Measurements from ENCODE around the gene ORMDL2.
A peak's percentile ranks its signal among the peaks of the same experiment; 100 is the strongest.
"Not testable (repeated sequence)": the region's sequence is repeated elsewhere in the genome, so short reads cannot be mapped to it uniquely, and the experiment has no call there.

ORMDL2 gene

GRCh38 chr12:55831447-55831815 lies 13.6 kb downstream of the ORMDL2 start:
- Histone ChIP-seq H2AFZ (ENCODE audit: low read depth, low read length) (no peak overlapping the region), H3K36me3 (ENCODE audit: insufficient read depth, low read length) (peaks cover 12% of the 10 kb centered on the region), H3K27me3 (ENCODE audit: insufficient read depth, low read length) (no peaks in the 10 kb centered on the region), H3K4me1 (ENCODE audit: insufficient read depth, low read length) (peaks cover 29% of the 10 kb centered on the region), H3K9me3 (ENCODE audit: low read length) (no peaks in the 10 kb centered on the region), H3K4me3 (ENCODE audit: low read length) (peak overlapping the region; percentile 76)

GRCh38 chr12:55833056-55833455 lies 15.2 kb downstream of the ORMDL2 start:
- peaks cover 3% of the 10 kb centered on the region for H3K36me3 ChIP-seq (ENCODE audit: insufficient read depth, low read length)
- H3K9me3 ChIP-seq (ENCODE audit: low read length), result no peaks in the 10 kb centered on the region

GRCh38 chr12:55834400-55834799 lies 16.6 kb downstream of the ORMDL2 start:
- not testable (repeated sequence) for H2AFZ ChIP-seq (ENCODE audit: low read depth, low read length); H3K9me3 ChIP-seq (ENCODE audit: low read length); H3K36me3 ChIP-seq (ENCODE audit: insufficient read depth, low read length); H3K27me3 ChIP-seq (ENCODE audit: insufficient read depth, low read length); H3K4me3 ChIP-seq (ENCODE audit: low read length)
- peaks cover 18% of the 10 kb centered on the region for H3K4me1 ChIP-seq (ENCODE audit: insufficient read depth, low read length)

More at GRCh38 chr12:55833056-55833455, 15.2 kb downstream of the ORMDL2 start:
- Histone ChIP-seq H3K4me3 (ENCODE audit: low read length) (no peak overlapping the region), H3K4me1 (ENCODE audit: insufficient read depth, low read length) (peaks cover 22% of the 10 kb centered on the region), H2AFZ (ENCODE audit: low read depth, low read length) (no peak overlapping the region), H3K27me3 (ENCODE audit: insufficient read depth, low read length) (no peaks in the 10 kb centered on the region)

GRCh38 chr12:55838361-55838760 lies 20.5 kb downstream of the ORMDL2 start:
- Histone ChIP-seq H3K9me3 (ENCODE audit: low read length) (no peaks in the 10 kb centered on the region), H3K27me3 (ENCODE audit: insufficient read depth, low read length) (peaks cover 6% of the 10 kb centered on the region), H2AFZ (ENCODE audit: low read depth, low read length) (no peak overlapping the region), H3K4me3 (ENCODE audit: low read length) (no peak overlapping the region), H3K4me1 (ENCODE audit: insufficient read depth, low read length) (peaks cover 11% of the 10 kb centered on the region), H3K36me3 (ENCODE audit: insufficient read depth, low read length) (no peaks in the 10 kb centered on the region)

- no peak overlapping the region for H3K4me3 ChIP-seq (ENCODE audit: low read length)
- H3K4me1 ChIP-seq (ENCODE audit: insufficient read depth, low read length), result peaks cover 11% of the 10 kb centered on the region
- no peaks in the 10 kb centered on the region for H3K36me3 ChIP-seq (ENCODE audit: insufficient read depth, low read length)
- peaks cover 6% of the 10 kb centered on the region for H3K27me3 ChIP-seq (ENCODE audit: insufficient read depth, low read length)
- no peaks in the 10 kb centered on the region for H3K9me3 ChIP-seq (ENCODE audit: low read length)
- no peak overlapping the region for H2AFZ ChIP-seq (ENCODE audit: low read depth, low read length)
Measured at GRCh38 chr12:55839345-55840140, 21.7 kb downstream of the ORMDL2 start.

- H3K36me3 ChIP-seq (ENCODE audit: insufficient read depth, low read length), result no peaks in the 10 kb centered on the region
Measured at GRCh38 chr12:55840581-55841351, 22.9 kb downstream of the ORMDL2 start.

GRCh38 chr12:55842681-55843429 lies 25.0 kb downstream of the ORMDL2 start, which contains the start of gene MMP19:
Gene MMP19, minus strand, starts transcription at chr12:55842936. Its CDS starts 106 bp downstream, at chr12:55842830.
- Histone ChIP-seq H3K27me3 (ENCODE audit: insufficient read depth, low read length) (peaks cover 6% of the 10 kb centered on the region), H3K9me3 (ENCODE audit: low read length) (no peaks in the 10 kb centered on the region), H2AFZ (ENCODE audit: low read depth, low read length) (no peak within 1 kb of the TSS), H3K36me3 (ENCODE audit: insufficient read depth, low read length) (no peaks in the 10 kb centered on the region), H3K4me1 (ENCODE audit: insufficient read depth, low read length) (peaks cover 12% of the 10 kb centered on the region), H3K4me3 (ENCODE audit: low read length) (no peak within 1 kb of the TSS)

More at GRCh38 chr12:55840581-55841351, 22.9 kb downstream of the ORMDL2 start:
- Histone ChIP-seq H2AFZ (ENCODE audit: low read depth, low read length) (no peak overlapping the region), H3K9me3 (ENCODE audit: low read length) (no peaks in the 10 kb centered on the region), H3K4me1 (ENCODE audit: insufficient read depth, low read length) (peaks cover 11% of the 10 kb centered on the region), H3K4me3 (ENCODE audit: low read length) (no peak overlapping the region), H3K27me3 (ENCODE audit: insufficient read depth, low read length) (peaks cover 6% of the 10 kb centered on the region)

- Histone ChIP-seq H3K27me3 (ENCODE audit: insufficient read depth, low read length) (peaks cover 6% of the 10 kb centered on the region), H3K4me1 (ENCODE audit: insufficient read depth, low read length) (peaks cover 9% of the 10 kb centered on the region), H3K36me3 (ENCODE audit: insufficient read depth, low read length) (no peaks in the 10 kb centered on the region), H2AFZ (ENCODE audit: low read depth, low read length) (no peak overlapping the region), H3K9me3 (ENCODE audit: low read length) (no peaks in the 10 kb centered on the region), H3K4me3 (ENCODE audit: low read length) (no peak overlapping the region)
Measured at GRCh38 chr12:55843431-55843830, 25.6 kb downstream of the ORMDL2 start.

- Histone ChIP-seq H2AFZ (ENCODE audit: low read depth, low read length) (no peak overlapping the region), H3K4me3 (ENCODE audit: low read length) (no peak overlapping the region), H3K4me1 (ENCODE audit: insufficient read depth, low read length) (peaks cover 4% of the 10 kb centered on the region), H3K9me3 (ENCODE audit: low read length) (no peaks in the 10 kb centered on the region), H3K36me3 (ENCODE audit: insufficient read depth, low read length) (no peaks in the 10 kb centered on the region), H3K27me3 (ENCODE audit: insufficient read depth, low read length) (peaks cover 6% of the 10 kb centered on the region)
Measured at GRCh38 chr12:55844961-55845360, 27.1 kb downstream of the ORMDL2 start.

- no peak overlapping the region for H3K4me3 ChIP-seq (ENCODE audit: low read length)
- no peaks in the 10 kb centered on the region for H3K36me3 ChIP-seq (ENCODE audit: insufficient read depth, low read length)
- H3K9me3 ChIP-seq (ENCODE audit: low read length), result no peaks in the 10 kb centered on the region
- peaks cover 6% of the 10 kb centered on the region for H3K27me3 ChIP-seq (ENCODE audit: insufficient read depth, low read length)
- H3K4me1 ChIP-seq (ENCODE audit: insufficient read depth, low read length), result peaks cover 8% of the 10 kb centered on the region
- no peak overlapping the region for H2AFZ ChIP-seq (ENCODE audit: low read depth, low read length)
Measured at GRCh38 chr12:55845361-55845760, 27.5 kb downstream of the ORMDL2 start.

- H2AFZ ChIP-seq (ENCODE audit: low read depth, low read length), result no peak overlapping the region
Measured at GRCh38 chr12:55845785-55846496, 28.1 kb downstream of the ORMDL2 start.

GRCh38 chr12:55847033-55847432 lies 29.2 kb downstream of the ORMDL2 start:
- Histone ChIP-seq H3K9me3 (ENCODE audit: low read length) (no peaks in the 10 kb centered on the region), H3K27me3 (ENCODE audit: insufficient read depth, low read length) (peaks cover 6% of the 10 kb centered on the region), H3K4me3 (ENCODE audit: low read length) (no peak overlapping the region), H3K4me1 (ENCODE audit: insufficient read depth, low read length) (peaks cover 16% of the 10 kb centered on the region), H2AFZ (ENCODE audit: low read depth, low read length) (peak overlapping the region; percentile 26), H3K36me3 (ENCODE audit: insufficient read depth, low read length) (no peaks in the 10 kb centered on the region)

More at GRCh38 chr12:55845785-55846496, 28.1 kb downstream of the ORMDL2 start:
- H3K4me3 ChIP-seq (ENCODE audit: low read length), result no peak overlapping the region
- peaks cover 14% of the 10 kb centered on the region for H3K4me1 ChIP-seq (ENCODE audit: insufficient read depth, low read length)
- no peaks in the 10 kb centered on the region for H3K36me3 ChIP-seq (ENCODE audit: insufficient read depth, low read length)
- H3K27me3 ChIP-seq (ENCODE audit: insufficient read depth, low read length), result peaks cover 6% of the 10 kb centered on the region
- H3K9me3 ChIP-seq (ENCODE audit: low read length), result no peaks in the 10 kb centered on the region

All from neuron (in vitro differentiated cells).